Stimulated activated CD8-positive, alpha-beta memory T cell treated with anti-CD3 and anti-CD28 coated beads, Interleukin-4, amount 100 ng/mL, for 24 hours (primary cell): ENCODE data around the gene KLHL17.
A peak's percentile ranks its signal among the peaks of the same experiment; 100 is the strongest.

ENCODE experiments used
- DNase-seq: peaks from one replicate; pipeline ENCODE4 v3.0.0-alpha.2; 2020; ENCODE audit warnings: low read depth

The KLHL17 gene

GRCh38 chr1:923131-923990 is 37.0 kb upstream of the KLHL17 start, which contains the start of gene SAMD11:
TSS of gene SAMD11 (plus strand) at chr1:923923. CDS start at chr1:924432, 509 bp downstream.
- peak; percentile 45 for DNase-seq

- no peak for DNase-seq
Observed at GRCh38 chr1:923991-924655, 36.3 kb upstream of the KLHL17 start.

GRCh38 chr1:924656-925560 is 35.5 kb upstream of the KLHL17 start:
- DNase-seq, result no peak

- no peak for DNase-seq
Observed at GRCh38 chr1:925561-926421, 34.6 kb upstream of the KLHL17 start.

- DNase-seq, result no peak
Observed at GRCh38 chr1:927234-927633, 33.1 kb upstream of the KLHL17 start.

GRCh38 chr1:927748-928147 is 32.6 kb upstream of the KLHL17 start:
- no peak for DNase-seq

- no peak for DNase-seq
Observed at GRCh38 chr1:928825-929661, 31.3 kb upstream of the KLHL17 start.

GRCh38 chr1:929712-930632 is 30.4 kb upstream of the KLHL17 start:
- DNase-seq, result no peak

GRCh38 chr1:930633-931138 is 29.7 kb upstream of the KLHL17 start:
- DNase-seq, result no peak

GRCh38 chr1:931380-932172 is 28.8 kb upstream of the KLHL17 start:
- DNase-seq, result no peak

GRCh38 chr1:932173-932510 is 28.2 kb upstream of the KLHL17 start:
- no peak for DNase-seq

- no peak for DNase-seq
Observed at GRCh38 chr1:932776-933602, 27.4 kb upstream of the KLHL17 start.

GRCh38 chr1:933603-933940 is 26.8 kb upstream of the KLHL17 start:
- no peak for DNase-seq

GRCh38 chr1:934991-935750 is 25.2 kb upstream of the KLHL17 start:
- DNase-seq, result no peak

GRCh38 chr1:935751-936231 is 24.6 kb upstream of the KLHL17 start:
- DNase-seq, result no peak

- DNase-seq, result no peak
Observed at GRCh38 chr1:936348-937264, 23.8 kb upstream of the KLHL17 start.
